ENCODE results near the gene LPIN3. TPM values are rescaled to one million over a fixed set of nuclear protein-coding genes. Genes with fewer than 3 reads are reported as not detected.

Gene LPIN3
- total RNA-seq, 1 donor from 2014 or later: 0.60 TPM

- POLR2A ChIA-PET: no interaction called here
- Mint-ChIP-seq H3K27ac (no peak within 1 kb of the TSS), H3K4me1 (peaks cover 9% of the 10 kb centered on the region), H3K36me3 (ENCODE audit: low read depth) (no peaks in the 10 kb centered on the region), H3K27me3 (peaks cover 37% of the 10 kb centered on the region), H3K9me3 (peaks cover 6% of the 10 kb centered on the region), H3K4me3 (no peak within 1 kb of the TSS)
- CTCF ChIA-PET: no interaction called here
- intact Hi-C loops (cut with micrococcal nuclease): no loop called here
- TF ChIP-seq CTCF (IDR thresholded peaks at IDR 0.05): no peak
- no peak for ATAC-seq (ENCODE audit: low read depth)
- no peak for DNase-seq
Measured at GRCh38 chr20:41366546-41367392, 26.1 kb downstream of the LPIN3 start, which contains the start of gene EMILIN3. Gene EMILIN3, minus strand, starts transcription at chr20:41366818. Its CDS starts 184 bp downstream, at chr20:41366634.

- no peak for ATAC-seq (ENCODE audit: low read depth)
- H3K27ac Mint-ChIP-seq: no peak overlapping the region
- intact Hi-C loops (cut with micrococcal nuclease): no loop called here
- no peak for DNase-seq
- no peaks in the 10 kb centered on the region for H3K36me3 Mint-ChIP-seq (ENCODE audit: low read depth)
- no peak overlapping the region for H3K4me3 Mint-ChIP-seq
- H3K27me3 Mint-ChIP-seq: peaks cover 37% of the 10 kb centered on the region
- TF ChIP-seq CTCF (IDR thresholded peaks at IDR 0.05): no peak
- POLR2A ChIA-PET: no interaction called here
- H3K9me3 Mint-ChIP-seq: peaks cover 8% of the 10 kb centered on the region
- CTCF ChIA-PET: no interaction called here
- H3K4me1 Mint-ChIP-seq: peaks cover 9% of the 10 kb centered on the region
Measured at GRCh38 chr20:41367393-41367695, 26.7 kb downstream of the LPIN3 start.

- no peak overlapping the region for H3K27ac Mint-ChIP-seq
- CTCF ChIA-PET: no interaction called here
- H3K36me3 Mint-ChIP-seq (ENCODE audit: low read depth): no peaks in the 10 kb centered on the region
- H3K9me3 Mint-ChIP-seq: peaks cover 10% of the 10 kb centered on the region
- no peak for TF ChIP-seq CTCF (IDR thresholded peaks at IDR 0.05)
- POLR2A ChIA-PET: no interaction called here
- DNase-seq (no peak), ATAC-seq (ENCODE audit: low read depth) (no peak)
- peaks cover 9% of the 10 kb centered on the region for H3K4me1 Mint-ChIP-seq
- intact Hi-C loops (cut with micrococcal nuclease): no loop called here
- no peak overlapping the region for H3K4me3 Mint-ChIP-seq
- peaks cover 37% of the 10 kb centered on the region for H3K27me3 Mint-ChIP-seq
Measured at GRCh38 chr20:41367956-41368355, 27.3 kb downstream of the LPIN3 start.

- Mint-ChIP-seq H3K4me1 (peaks cover 9% of the 10 kb centered on the region), H3K27ac (no peak overlapping the region), H3K27me3 (peaks cover 41% of the 10 kb centered on the region), H3K4me3 (no peak overlapping the region), H3K9me3 (peaks cover 10% of the 10 kb centered on the region), H3K36me3 (ENCODE audit: low read depth) (no peaks in the 10 kb centered on the region)
- DNase-seq (no peak), ATAC-seq (ENCODE audit: low read depth) (no peak)
- TF ChIP-seq CTCF (IDR thresholded peaks at IDR 0.05): no peak
- CTCF ChIA-PET: no interaction called here
- POLR2A ChIA-PET: no interaction called here
- intact Hi-C loops (cut with micrococcal nuclease): no loop called here
Measured at GRCh38 chr20:41369673-41370072, 29.1 kb downstream of the LPIN3 start.

GRCh38 chr20:41370176-41370575 lies 29.6 kb downstream of the LPIN3 start:
- no peak for DNase-seq
- Mint-ChIP-seq H3K4me1 (peaks cover 9% of the 10 kb centered on the region), H3K27me3 (peaks cover 39% of the 10 kb centered on the region), H3K36me3 (ENCODE audit: low read depth) (no peaks in the 10 kb centered on the region), H3K4me3 (no peak overlapping the region), H3K27ac (no peak overlapping the region), H3K9me3 (peaks cover 10% of the 10 kb centered on the region)
- TF ChIP-seq CTCF (IDR thresholded peaks at IDR 0.05): no peak
- ChIA-PET POLR2A (no interaction called here), CTCF (no interaction called here)
- intact Hi-C loops (cut with micrococcal nuclease): no loop called here
- ATAC-seq (ENCODE audit: low read depth): no peak

All from activated B cell treated with CpG ODN at 0.5 μM for 24 hours (primary cell).